ENCODE measurements around the gene TSPAN9.

- TF ChIP-seq, protein P1, sequence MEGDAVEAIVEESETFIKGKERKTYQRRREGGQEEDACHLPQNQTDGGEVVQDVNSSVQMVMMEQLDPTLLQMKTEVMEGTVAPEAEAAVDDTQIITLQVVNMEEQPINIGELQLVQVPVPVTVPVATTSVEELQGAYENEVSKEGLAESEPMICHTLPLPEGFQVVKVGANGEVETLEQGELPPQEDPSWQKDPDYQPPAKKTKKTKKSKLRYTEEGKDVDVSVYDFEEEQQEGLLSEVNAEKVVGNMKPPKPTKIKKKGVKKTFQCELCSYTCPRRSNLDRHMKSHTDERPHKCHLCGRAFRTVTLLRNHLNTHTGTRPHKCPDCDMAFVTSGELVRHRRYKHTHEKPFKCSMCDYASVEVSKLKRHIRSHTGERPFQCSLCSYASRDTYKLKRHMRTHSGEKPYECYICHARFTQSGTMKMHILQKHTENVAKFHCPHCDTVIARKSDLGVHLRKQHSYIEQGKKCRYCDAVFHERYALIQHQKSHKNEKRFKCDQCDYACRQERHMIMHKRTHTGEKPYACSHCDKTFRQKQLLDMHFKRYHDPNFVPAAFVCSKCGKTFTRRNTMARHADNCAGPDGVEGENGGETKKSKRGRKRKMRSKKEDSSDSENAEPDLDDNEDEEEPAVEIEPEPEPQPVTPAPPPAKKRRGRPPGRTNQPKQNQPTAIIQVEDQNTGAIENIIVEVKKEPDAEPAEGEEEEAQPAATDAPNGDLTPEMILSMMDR (IDR thresholded peaks at IDR 0.05): no peak
- TF ChIP-seq EP300 (IDR thresholded peaks at IDR 0.05) (no peak), POLR2AphosphoS5 (IDR thresholded peaks at IDR 0.05) (no peak), POLR2A (IDR thresholded peaks at IDR 0.05) (no peak)
These were observed 238.1 kb downstream of the TSPAN9 start for GRCh38 chr12:3315201-3315661.

Data from suprapubic skin (tissue), 4 donors.